ENCODE measurements around the gene TSC22D2.
"Not testable (repeated sequence)": the region's sequence is repeated elsewhere in the genome, so short reads cannot be mapped to it uniquely, and the experiment has no call there.

The TSC22D2 gene

DNA sequence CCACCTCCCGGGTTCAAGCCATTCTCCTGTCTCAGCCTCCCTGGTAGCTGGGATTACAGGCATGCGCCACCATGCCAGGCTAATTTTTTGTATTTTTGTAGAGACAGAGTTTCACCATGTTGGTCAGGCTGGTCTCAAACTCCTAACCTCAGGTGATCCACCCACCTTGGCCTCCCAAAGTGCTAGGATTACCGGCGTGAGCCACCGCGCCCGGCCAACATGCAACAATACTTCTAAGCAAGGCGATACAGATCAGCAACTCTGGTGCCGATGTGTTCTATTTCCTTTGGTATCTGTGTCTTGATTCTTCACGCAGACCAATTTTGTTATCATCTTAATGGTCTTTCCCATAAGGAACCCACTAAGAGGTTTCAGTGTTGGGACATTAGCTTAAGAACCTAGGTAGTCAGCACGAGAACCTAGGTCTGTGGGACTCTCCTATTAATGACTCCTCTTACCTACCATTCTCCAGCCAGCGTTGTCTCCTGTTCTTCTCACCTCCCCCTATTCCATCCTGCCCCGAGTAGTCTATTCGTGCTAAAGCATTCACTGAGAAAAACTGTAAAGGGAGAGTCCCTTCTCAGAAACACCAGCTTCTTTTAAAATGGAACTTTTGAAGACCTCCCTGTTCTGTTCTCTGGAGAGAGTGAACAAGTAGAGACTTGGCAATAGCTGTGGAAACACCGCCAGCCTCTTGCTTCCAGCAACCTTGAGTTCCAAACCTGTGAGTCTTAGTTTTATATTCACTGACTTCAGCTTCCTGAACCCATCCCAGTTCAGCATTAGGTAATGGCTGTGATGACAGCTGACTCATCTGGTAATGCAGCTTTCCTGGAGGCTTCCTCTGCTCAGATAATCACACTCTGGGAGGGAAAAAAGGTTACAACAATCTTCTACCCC lies 61.2 kb downstream of the TSC22D2 start:
- no peaks in the 10 kb centered on the region for H3K4me1 ChIP-seq (ENCODE audit: insufficient read depth, low read length)
- no peak overlapping the region for H2AFZ ChIP-seq (ENCODE audit: low read depth, low read length)
- no peaks in the 10 kb centered on the region for H3K27me3 ChIP-seq (ENCODE audit: insufficient read depth, low read length)
- no peaks in the 10 kb centered on the region for H3K9me3 ChIP-seq (ENCODE audit: low read length)
- no peak overlapping the region for H3K4me3 ChIP-seq (ENCODE audit: low read length)
- no peaks in the 10 kb centered on the region for H3K36me3 ChIP-seq (ENCODE audit: insufficient read depth, low read length)

DNA sequence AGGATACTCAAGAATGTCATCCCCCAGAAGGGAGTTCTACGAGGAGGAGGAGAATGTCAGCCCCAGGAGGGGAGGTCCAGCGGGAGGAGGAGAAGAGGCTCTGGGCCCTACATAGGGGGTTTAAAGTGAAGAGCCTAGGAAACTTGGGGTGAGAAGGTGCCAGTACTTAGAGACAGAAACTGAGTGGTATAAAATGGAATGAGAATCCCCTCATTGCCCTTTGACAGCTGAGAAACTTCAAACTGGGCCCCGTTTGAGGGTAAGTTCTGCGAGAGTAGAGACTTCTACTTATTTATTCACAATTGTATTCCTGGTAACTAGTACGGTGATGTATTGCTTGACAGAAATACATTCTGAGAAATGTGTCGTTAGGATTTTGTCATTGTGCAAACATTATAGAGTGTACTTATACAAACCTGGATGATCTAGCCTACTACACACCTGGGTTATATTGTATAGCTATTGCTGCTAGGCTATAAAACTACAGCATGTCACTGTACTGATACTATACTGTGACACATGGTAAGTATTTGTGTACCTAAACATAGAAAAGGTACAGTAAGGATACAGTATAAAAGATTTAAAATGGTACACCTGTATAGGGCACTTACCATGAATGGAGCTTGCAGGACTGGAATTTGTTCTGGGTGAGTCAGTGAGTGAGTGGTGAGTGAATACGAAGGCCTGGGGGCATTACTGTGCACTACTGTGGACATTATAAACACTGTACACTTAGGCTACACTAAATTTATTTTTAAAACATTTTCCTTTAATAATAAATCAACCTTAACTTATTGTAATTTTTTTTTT lies 62.0 kb downstream of the TSC22D2 start:
- Histone ChIP-seq H3K27me3 (ENCODE audit: insufficient read depth, low read length) (no peaks in the 10 kb centered on the region), H2AFZ (ENCODE audit: low read depth, low read length) (no peak overlapping the region), H3K36me3 (ENCODE audit: insufficient read depth, low read length) (no peaks in the 10 kb centered on the region), H3K9me3 (ENCODE audit: low read length) (no peaks in the 10 kb centered on the region), H3K4me3 (ENCODE audit: low read length) (no peak overlapping the region), H3K4me1 (ENCODE audit: insufficient read depth, low read length) (no peaks in the 10 kb centered on the region)

DNA sequence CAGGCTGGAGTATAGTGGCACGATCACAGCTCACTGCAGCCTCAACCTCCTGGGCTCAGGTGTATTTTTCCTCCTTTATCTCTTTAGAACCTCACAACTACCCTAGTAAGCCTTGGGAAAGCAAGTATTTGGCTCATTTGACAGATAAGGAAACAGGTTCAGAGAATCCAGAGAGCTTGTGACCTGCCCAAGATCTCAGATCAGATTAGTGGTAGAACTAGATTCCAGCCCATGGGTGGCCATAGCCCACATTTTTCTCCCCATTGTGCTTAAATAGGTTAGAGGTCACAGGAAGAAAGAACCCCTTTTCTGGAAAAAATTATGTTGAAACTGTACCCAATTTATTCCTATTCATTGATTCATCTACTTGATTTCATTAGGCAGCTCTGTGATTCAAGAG lies 64.3 kb downstream of the TSC22D2 start:
- Histone ChIP-seq H2AFZ (ENCODE audit: low read depth, low read length) (no peak overlapping the region), H3K36me3 (ENCODE audit: insufficient read depth, low read length) (no peaks in the 10 kb centered on the region), H3K27me3 (ENCODE audit: insufficient read depth, low read length) (no peaks in the 10 kb centered on the region), H3K4me1 (ENCODE audit: insufficient read depth, low read length) (no peaks in the 10 kb centered on the region), H3K4me3 (ENCODE audit: low read length) (no peak overlapping the region), H3K9me3 (ENCODE audit: low read length) (peaks cover 2% of the 10 kb centered on the region)

DNA sequence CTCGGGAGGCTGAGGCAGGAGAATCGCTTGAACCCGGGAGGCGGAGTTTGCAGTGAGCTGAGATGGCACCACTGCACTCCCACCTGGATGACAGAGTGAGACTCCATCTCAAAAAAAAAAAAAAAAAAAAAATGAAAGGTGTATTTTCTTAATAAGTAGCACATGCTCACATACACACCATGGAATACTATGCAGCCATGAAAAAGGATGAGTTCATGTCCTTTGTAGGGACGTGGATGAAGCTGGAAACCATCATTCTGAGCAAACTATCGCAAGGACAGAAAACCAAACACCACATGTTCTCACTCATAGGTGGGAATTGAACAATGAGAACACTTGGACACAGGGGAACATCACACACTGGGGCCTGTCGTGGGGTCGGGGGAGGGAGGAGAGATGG lies 65.1 kb downstream of the TSC22D2 start:
- H3K36me3 ChIP-seq (ENCODE audit: insufficient read depth, low read length); H3K9me3 ChIP-seq (ENCODE audit: low read length): not testable (repeated sequence)

DNA sequence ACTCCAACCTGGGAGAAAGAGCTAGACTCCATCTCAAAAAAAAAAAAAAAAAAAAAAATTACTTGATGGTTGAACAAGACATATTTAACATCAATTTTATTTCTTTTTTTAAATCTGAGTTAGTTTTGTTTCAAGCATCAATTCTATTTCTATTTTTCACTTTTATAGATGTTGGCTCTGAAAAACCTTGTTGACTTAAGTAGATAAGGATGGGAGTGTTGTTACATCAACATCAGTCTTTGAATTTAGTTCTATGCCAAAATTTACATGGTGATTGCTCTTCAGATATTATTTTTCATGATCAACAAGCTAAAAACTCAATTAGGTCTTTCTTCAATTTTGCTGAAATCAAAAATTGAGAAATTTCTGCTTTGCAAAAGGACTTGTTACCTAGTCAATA lies 71.3 kb downstream of the TSC22D2 start:
- Histone ChIP-seq H3K4me1 (ENCODE audit: insufficient read depth, low read length) (no peaks in the 10 kb centered on the region), H3K9me3 (ENCODE audit: low read length) (peaks cover 5% of the 10 kb centered on the region), H3K36me3 (ENCODE audit: insufficient read depth, low read length) (no peaks in the 10 kb centered on the region), H2AFZ (ENCODE audit: low read depth, low read length) (no peak overlapping the region), H3K27me3 (ENCODE audit: insufficient read depth, low read length) (no peaks in the 10 kb centered on the region), H3K4me3 (ENCODE audit: low read length) (no peak overlapping the region)

More for the DNA sequence above, 65.1 kb downstream of the TSC22D2 start:
- not testable (repeated sequence) for H2AFZ ChIP-seq (ENCODE audit: low read depth, low read length); H3K4me1 ChIP-seq (ENCODE audit: insufficient read depth, low read length); H3K27me3 ChIP-seq (ENCODE audit: insufficient read depth, low read length); H3K4me3 ChIP-seq (ENCODE audit: low read length)

DNA sequence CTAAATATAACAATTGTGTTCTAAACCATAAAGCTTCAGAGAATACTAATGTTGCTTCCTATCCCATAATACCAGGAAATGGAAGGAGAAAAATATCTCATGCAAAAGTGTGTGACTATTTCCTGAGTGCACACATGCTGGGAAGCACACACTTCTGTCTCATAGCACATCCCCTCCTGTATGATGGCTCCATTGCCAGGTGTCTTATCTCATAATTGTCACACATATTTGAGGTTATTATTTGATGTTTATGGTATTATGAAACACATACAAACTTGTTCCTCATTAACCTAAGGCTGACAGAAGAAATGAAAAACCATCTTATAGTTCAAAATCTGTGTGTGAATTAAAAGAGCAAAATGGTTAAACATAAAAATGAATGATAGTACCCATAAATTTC lies 72.8 kb downstream of the TSC22D2 start:
- no peak overlapping the region for H2AFZ ChIP-seq (ENCODE audit: low read depth, low read length)
- H3K4me1 ChIP-seq (ENCODE audit: insufficient read depth, low read length): no peaks in the 10 kb centered on the region
- no peaks in the 10 kb centered on the region for H3K27me3 ChIP-seq (ENCODE audit: insufficient read depth, low read length)
- peaks cover 8% of the 10 kb centered on the region for H3K9me3 ChIP-seq (ENCODE audit: low read length)
- H3K4me3 ChIP-seq (ENCODE audit: low read length): no peak overlapping the region
- no peaks in the 10 kb centered on the region for H3K36me3 ChIP-seq (ENCODE audit: insufficient read depth, low read length)

DNA sequence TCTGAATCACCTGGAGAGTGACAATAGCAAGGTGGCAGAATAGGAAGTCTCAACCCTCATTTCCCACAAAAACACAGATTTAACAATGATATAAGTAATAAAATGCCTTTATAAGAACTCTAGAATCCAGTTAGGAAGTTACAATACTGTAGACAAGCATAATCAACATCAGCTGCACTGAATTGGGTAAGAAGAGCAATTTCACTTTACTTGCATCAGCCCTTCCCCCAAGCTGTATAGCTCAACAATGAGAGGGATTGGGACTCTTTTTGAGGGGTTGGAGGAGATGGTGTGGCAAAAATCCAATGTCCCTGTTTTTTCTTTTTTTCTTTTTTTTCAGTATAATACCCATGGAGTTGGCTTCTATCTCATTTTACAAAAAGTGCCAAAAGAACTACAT lies 75.1 kb downstream of the TSC22D2 start:
- Histone ChIP-seq H3K27me3 (ENCODE audit: insufficient read depth, low read length) (no peaks in the 10 kb centered on the region), H3K9me3 (ENCODE audit: low read length) (peaks cover 4% of the 10 kb centered on the region), H3K4me1 (ENCODE audit: insufficient read depth, low read length) (no peaks in the 10 kb centered on the region), H3K4me3 (ENCODE audit: low read length) (no peak overlapping the region), H3K36me3 (ENCODE audit: insufficient read depth, low read length) (no peaks in the 10 kb centered on the region), H2AFZ (ENCODE audit: low read depth, low read length) (no peak overlapping the region)

DNA sequence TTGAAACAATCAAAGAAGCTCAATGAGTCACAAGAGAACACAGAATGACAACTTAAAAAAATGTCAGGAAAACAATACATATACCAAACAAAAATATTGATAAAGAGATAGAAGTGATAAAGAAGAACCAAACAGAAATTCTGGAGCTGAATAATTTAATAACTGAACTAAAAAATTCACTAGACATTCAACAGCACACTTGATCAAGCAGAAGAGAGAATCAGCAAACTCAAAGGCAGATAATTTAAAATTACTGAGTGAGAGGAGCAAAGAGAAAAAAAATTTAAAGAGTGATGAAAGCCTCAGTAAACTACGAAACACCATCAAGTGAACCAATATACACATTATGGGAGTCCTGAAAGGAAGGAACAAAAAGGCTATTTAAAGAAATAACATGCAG lies 76.3 kb downstream of the TSC22D2 start:
- H3K36me3 ChIP-seq (ENCODE audit: insufficient read depth, low read length): no peaks in the 10 kb centered on the region
- H3K4me1 ChIP-seq (ENCODE audit: insufficient read depth, low read length): no peaks in the 10 kb centered on the region
- no peak overlapping the region for H3K4me3 ChIP-seq (ENCODE audit: low read length)
- H3K27me3 ChIP-seq (ENCODE audit: insufficient read depth, low read length): no peaks in the 10 kb centered on the region
- H3K9me3 ChIP-seq (ENCODE audit: low read length): peaks cover 3% of the 10 kb centered on the region
- H2AFZ ChIP-seq (ENCODE audit: low read depth, low read length): no peak overlapping the region

DNA sequence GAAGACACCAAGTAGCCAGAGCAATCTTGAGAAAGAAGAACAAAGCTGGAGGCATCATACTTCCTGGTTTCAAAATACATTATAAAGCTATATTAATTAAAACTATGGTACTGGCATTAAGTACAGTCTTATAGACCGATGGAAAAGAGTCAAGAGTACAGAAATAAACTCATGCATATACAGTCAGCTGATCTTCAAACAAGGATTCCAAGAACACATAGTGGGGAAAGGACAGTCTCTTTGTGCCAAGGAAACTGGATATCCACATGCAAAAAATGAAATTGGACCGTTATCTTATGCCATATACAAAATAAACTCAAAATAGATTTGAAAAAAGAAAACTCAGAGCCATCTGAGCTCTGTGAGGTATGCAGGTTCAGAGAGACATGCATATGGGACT lies 80.8 kb downstream of the TSC22D2 start:
- Histone ChIP-seq H3K36me3 (ENCODE audit: insufficient read depth, low read length) (no peaks in the 10 kb centered on the region), H3K9me3 (ENCODE audit: low read length) (peaks cover 3% of the 10 kb centered on the region), H2AFZ (ENCODE audit: low read depth, low read length) (no peak overlapping the region), H3K4me3 (ENCODE audit: low read length) (no peak overlapping the region), H3K4me1 (ENCODE audit: insufficient read depth, low read length) (no peaks in the 10 kb centered on the region), H3K27me3 (ENCODE audit: insufficient read depth, low read length) (no peaks in the 10 kb centered on the region)

DNA sequence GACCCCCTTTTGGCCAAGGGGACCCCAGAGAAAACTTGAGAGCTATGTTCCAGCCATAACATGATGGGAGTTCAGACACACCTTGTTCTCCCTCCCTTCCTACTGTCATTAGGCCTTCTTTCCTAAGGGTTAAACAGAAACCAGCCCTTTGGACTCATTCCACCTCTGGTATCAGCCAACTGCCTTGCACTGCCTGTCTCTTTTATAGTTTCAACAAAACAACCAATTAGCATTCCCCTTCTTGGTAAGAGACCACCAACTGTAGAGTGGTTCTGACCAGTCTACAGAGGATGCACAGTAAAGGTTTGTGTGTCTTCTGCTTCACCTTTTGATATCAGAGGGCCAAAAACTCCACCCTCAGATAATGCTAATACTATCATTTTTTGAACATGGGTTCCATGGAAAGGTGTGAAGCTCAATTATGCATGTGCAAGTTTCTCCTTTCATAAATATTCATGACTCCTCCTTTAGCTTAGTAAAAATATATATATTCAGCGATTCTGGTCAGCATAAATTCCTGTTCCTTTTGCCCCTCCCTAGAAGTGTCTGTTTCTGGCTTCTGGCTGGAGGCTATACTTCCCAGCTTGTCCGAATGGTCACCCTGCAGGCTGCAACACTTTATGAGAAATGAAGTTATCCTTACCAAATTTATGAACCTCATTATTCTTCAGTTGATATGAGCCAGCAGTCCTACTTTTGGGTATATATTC lies 82.3 kb downstream of the TSC22D2 start:
- Histone ChIP-seq H3K36me3 (ENCODE audit: insufficient read depth, low read length) (no peaks in the 10 kb centered on the region), H3K4me3 (ENCODE audit: low read length) (no peak overlapping the region), H3K4me1 (ENCODE audit: insufficient read depth, low read length) (peaks cover 12% of the 10 kb centered on the region), H3K27me3 (ENCODE audit: insufficient read depth, low read length) (no peaks in the 10 kb centered on the region), H3K9me3 (ENCODE audit: low read length) (no peaks in the 10 kb centered on the region), H2AFZ (ENCODE audit: low read depth, low read length) (no peak overlapping the region)

DNA sequence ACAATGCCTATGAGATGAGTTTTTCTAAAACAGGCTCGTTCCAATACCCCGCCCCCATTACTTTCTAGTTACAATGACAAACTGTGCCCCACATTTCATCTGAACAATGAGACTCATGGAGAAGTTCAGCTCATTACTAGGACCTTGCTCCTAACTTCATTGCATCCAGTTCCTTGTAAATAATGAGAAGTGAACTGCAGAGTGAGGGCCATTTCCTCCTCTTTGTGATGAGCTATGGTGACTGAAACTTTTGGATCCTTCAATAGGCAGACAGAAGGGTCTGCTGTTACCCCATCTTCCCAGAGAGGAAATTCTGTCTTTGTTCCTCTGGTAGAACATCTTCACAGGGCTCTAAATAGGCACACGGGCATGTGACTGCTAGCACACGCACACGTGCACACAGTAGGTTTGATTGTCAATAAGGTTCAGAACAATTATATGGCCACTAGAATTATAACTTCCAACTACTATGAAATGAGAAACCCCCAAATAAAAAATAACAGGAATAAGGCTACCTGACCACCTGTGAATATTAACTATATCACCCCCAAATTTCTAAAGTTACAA lies 86.4 kb downstream of the TSC22D2 start:
- H2AFZ ChIP-seq (ENCODE audit: low read depth, low read length): no peak overlapping the region
- no peak overlapping the region for H3K4me3 ChIP-seq (ENCODE audit: low read length)
- no peaks in the 10 kb centered on the region for H3K9me3 ChIP-seq (ENCODE audit: low read length)
- H3K36me3 ChIP-seq (ENCODE audit: insufficient read depth, low read length): no peaks in the 10 kb centered on the region
- H3K27me3 ChIP-seq (ENCODE audit: insufficient read depth, low read length): no peaks in the 10 kb centered on the region
- H3K4me1 ChIP-seq (ENCODE audit: insufficient read depth, low read length): peaks cover 17% of the 10 kb centered on the region

DNA sequence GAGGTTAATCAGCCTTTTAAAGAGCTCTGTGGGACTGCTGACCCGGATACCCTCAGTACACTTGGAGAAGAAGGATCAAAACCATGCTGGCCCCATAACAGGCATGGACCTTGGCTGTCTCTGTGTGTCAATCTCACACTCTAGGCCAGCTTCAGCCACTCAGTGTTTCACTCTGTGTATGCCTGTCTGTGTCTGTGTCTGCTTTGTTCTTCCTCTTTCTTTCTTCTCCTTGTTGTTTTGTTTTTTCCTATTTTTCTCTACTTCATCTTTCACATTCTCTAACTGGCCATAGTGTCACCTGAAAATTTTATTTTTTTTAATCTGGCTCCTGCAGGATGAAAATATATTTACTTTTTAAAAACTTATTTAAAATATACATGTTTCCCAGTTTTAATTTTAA lies 87.1 kb downstream of the TSC22D2 start:
- H3K4me3 ChIP-seq (ENCODE audit: low read length): no peak overlapping the region
- peaks cover 17% of the 10 kb centered on the region for H3K4me1 ChIP-seq (ENCODE audit: insufficient read depth, low read length)
- H3K27me3 ChIP-seq (ENCODE audit: insufficient read depth, low read length): no peaks in the 10 kb centered on the region
- H3K36me3 ChIP-seq (ENCODE audit: insufficient read depth, low read length): no peaks in the 10 kb centered on the region
- no peak overlapping the region for H2AFZ ChIP-seq (ENCODE audit: low read depth, low read length)
- no peaks in the 10 kb centered on the region for H3K9me3 ChIP-seq (ENCODE audit: low read length)

Measured in neuron (in vitro differentiated cells).